ENCODE results near the gene ARHGEF40. TPM values are rescaled to one million over a fixed set of nuclear protein-coding genes. Genes with fewer than 3 reads are reported as not detected.

The ARHGEF40 gene
- total and polyA plus RNA-seq, 10 of the 15 experiments (the other 5 are each of a cell fraction or from before 2014, with no cell fraction given), result 0.03 to 0.31 (median 0.08) TPM; not detected in 2

DNA sequence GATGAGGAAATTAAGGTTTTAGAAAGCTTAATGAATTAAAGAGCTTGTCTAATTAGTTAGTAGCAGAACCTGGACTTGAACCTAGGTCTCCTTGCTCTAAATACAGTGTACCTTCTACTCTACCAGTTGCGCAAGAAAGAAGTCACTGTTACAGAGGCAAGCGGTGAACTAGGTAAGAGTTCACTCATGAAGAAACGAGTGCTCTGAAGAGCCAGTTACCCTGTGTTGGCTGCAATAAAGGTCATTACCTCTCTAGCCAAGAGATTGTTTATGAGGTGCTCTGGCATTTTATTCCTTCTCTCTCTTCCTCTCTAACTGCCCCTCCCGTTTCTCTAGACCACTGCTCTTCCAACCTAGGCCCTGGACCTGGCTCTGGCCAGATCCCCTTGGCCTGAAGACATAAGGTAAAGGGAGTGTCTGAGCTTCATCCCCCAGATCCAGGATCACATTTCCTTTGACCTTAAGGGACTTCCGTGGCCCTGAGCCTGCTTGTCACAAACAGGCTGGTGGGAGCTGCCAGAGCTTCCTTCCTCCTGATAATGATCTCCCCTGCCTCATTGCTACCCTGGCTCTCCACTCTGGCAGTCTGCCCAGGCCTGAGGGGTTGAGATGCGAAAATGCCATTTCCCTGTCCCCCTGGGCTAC, 26.0 kb upstream of the ARHGEF40 start (continued):
- TF ChIP-seq, protein P1, sequence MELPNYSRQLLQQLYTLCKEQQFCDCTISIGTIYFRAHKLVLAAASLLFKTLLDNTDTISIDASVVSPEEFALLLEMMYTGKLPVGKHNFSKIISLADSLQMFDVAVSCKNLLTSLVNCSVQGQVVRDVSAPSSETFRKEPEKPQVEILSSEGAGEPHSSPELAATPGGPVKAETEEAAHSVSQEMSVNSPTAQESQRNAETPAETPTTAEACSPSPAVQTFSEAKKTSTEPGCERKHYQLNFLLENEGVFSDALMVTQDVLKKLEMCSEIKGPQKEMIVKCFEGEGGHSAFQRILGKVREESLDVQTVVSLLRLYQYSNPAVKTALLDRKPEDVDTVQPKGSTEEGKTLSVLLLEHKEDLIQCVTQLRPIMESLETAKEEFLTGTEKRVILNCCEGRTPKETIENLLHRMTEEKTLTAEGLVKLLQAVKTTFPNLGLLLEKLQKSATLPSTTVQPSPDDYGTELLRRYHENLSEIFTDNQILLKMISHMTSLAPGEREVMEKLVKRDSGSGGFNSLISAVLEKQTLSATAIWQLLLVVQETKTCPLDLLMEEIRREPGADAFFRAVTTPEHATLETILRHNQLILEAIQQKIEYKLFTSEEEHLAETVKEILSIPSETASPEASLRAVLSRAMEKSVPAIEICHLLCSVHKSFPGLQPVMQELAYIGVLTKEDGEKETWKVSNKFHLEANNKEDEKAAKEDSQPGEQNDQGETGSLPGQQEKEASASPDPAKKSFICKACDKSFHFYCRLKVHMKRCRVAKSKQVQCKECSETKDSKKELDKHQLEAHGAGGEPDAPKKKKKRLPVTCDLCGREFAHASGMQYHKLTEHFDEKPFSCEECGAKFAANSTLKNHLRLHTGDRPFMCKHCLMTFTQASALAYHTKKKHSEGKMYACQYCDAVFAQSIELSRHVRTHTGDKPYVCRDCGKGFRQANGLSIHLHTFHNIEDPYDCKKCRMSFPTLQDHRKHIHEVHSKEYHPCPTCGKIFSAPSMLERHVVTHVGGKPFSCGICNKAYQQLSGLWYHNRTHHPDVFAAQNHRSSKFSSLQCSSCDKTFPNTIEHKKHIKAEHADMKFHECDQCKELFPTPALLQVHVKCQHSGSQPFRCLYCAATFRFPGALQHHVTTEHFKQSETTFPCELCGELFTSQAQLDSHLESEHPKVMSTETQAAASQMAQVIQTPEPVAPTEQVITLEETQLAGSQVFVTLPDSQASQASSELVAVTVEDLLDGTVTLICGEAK (IDR thresholded peaks at IDR 0.05; ENCODE audit: borderline replicate concordance), result no peak
- TF ChIP-seq CUX1 (IDR thresholded peaks at IDR 0.05; ENCODE audit: insufficient replicate concordance, low read depth, low read length) (no peak), MEF2B (IDR thresholded peaks at IDR 0.05; ENCODE audit: partially characterized antibody, poor library complexity, severe bottlenecking) (no peak), POLR2AphosphoS2 (IDR thresholded peaks at IDR 0.05; ENCODE audit: low read depth, low read length) (no peak), ZNF687 (IDR thresholded peaks at IDR 0.05) (no peak), HDGF (IDR thresholded peaks at IDR 0.05) (no peak), EED (IDR thresholded peaks at IDR 0.05; ENCODE audit: low read depth) (no peak), CBX3 (IDR thresholded peaks at IDR 0.05; ENCODE audit: borderline replicate concordance, low read depth) (no peak)
- TF ChIP-seq, protein P2, sequence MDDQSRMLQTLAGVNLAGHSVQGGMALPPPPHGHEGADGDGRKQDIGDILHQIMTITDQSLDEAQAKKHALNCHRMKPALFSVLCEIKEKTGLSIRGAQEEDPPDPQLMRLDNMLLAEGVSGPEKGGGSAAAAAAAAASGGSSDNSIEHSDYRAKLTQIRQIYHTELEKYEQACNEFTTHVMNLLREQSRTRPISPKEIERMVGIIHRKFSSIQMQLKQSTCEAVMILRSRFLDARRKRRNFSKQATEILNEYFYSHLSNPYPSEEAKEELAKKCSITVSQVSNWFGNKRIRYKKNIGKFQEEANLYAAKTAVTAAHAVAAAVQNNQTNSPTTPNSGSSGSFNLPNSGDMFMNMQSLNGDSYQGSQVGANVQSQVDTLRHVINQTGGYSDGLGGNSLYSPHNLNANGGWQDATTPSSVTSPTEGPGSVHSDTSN (IDR thresholded peaks at IDR 0.05; ENCODE audit: insufficient replicate concordance, low read depth, low read length), result no peak

Measured in GM12878 (cell line).